ENCODE results near the gene GPN1. TPM values are rescaled to one million over a fixed set of nuclear protein-coding genes. Genes with fewer than 3 reads are reported as not detected.
"Not testable (repeated sequence)": the region's sequence is repeated elsewhere in the genome, so short reads cannot be mapped to it uniquely, and the experiment has no call there.

The GPN1 gene
- total RNA-seq, 2 experiments from 2014 or later, result 24.6 to 28.1 TPM

DNA sequence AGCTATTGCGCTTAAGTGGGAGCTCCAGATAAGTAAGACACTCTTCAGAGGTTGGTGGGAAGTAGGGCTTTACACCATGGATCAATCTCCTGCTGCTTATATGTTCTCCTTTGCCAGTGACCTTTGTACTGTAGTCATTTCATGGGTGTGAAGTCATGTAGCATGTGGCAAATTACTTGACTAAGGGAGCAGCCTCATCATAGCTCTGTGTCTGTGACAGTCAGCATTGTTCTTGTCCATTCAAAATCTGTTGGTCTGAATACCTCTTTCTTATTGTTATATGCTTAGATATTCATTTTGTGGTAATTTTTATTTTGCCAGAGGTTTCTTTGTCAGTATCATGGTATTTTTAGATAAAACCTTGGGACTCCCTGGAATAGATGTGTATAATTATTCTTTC lies 53.0 kb downstream of the GPN1 start:
- TF ChIP-seq, protein P1, sequence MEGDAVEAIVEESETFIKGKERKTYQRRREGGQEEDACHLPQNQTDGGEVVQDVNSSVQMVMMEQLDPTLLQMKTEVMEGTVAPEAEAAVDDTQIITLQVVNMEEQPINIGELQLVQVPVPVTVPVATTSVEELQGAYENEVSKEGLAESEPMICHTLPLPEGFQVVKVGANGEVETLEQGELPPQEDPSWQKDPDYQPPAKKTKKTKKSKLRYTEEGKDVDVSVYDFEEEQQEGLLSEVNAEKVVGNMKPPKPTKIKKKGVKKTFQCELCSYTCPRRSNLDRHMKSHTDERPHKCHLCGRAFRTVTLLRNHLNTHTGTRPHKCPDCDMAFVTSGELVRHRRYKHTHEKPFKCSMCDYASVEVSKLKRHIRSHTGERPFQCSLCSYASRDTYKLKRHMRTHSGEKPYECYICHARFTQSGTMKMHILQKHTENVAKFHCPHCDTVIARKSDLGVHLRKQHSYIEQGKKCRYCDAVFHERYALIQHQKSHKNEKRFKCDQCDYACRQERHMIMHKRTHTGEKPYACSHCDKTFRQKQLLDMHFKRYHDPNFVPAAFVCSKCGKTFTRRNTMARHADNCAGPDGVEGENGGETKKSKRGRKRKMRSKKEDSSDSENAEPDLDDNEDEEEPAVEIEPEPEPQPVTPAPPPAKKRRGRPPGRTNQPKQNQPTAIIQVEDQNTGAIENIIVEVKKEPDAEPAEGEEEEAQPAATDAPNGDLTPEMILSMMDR (IDR thresholded peaks at IDR 0.05), result no peak
- no peak overlapping the region for H3K4me3 ChIP-seq (ENCODE audit: low read length)
- peaks cover 7% of the 10 kb centered on the region for H3K4me1 Mint-ChIP-seq (ENCODE audit: low read depth)
- no peaks in the 10 kb centered on the region for H3K27me3 ChIP-seq (ENCODE audit: control insufficient read depth in 1 of 2, insufficient read depth in 2 of 2, low read length in 2 of 2)
- intact Hi-C loops (cut with DNase I, micrococcal nuclease), result loop anchor here in 1 of 2 experiments (5.0 kb wide), 1 partner anchor 585 kb away; no protein-coding TSS in a partner anchor
- peaks cover 12% of the 10 kb centered on the region for H3K4me1 ChIP-seq (ENCODE audit: insufficient read depth, low read length)
- H3K27ac ChIP-seq (ENCODE audit: low read depth in 1 of 2, low read length in 2 of 2), result no peak overlapping the region
- no peaks in the 10 kb centered on the region for H3K9me3 Mint-ChIP-seq
- H3K4me3 Mint-ChIP-seq, result no peak overlapping the region
- no peak overlapping the region for H3K27ac Mint-ChIP-seq
- ATAC-seq (ENCODE audit: poor library complexity) (no peak), DNase-seq (no peak)
- no peaks in the 10 kb centered on the region for H3K9me3 ChIP-seq (ENCODE audit: control insufficient read depth in 1 of 2, insufficient read depth in 1 of 2, low read length in 2 of 2)
- POLR2A ChIA-PET, result interaction anchor here (1.2 kb wide), 1 partner anchor 10 kb away, joined by 3 read pairs; no protein-coding TSS in a partner anchor
- H3K36me3 Mint-ChIP-seq (ENCODE audit: low read depth), result peaks cover 83% of the 10 kb centered on the region
- H3K27me3 Mint-ChIP-seq, result no peaks in the 10 kb centered on the region
- CTCF ChIA-PET, result interaction anchor here (1.3 to 2.3 kb wide), 4 partner anchors 9 to 720 kb away, joined by 3 to 49 read pairs (median 18); partner anchors contain the start of genes SLC4A1AP and SUPT7L
- H3K36me3 ChIP-seq (ENCODE audit: insufficient read depth, low read length), result peaks cover 66% of the 10 kb centered on the region

DNA sequence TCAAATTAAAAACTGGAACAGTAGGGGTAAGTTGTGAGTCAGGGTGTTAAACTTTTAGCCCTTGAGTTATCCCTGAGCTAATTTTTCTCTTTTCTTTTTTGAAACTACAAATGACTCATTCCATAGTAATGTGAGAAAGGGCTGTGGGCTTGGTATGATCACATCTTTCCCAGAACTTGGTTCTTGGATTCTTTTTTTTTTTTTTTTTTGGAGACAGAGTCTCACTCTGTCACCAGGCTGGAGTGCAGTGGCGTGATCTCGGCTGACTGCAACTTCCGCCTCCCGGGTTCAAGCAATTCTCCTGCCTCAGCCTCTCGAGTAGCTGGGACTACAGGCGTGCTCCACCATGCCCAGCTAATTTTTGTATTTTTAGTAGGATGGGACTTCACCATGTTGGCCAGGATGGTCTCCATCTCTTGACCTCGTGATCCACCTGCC lies 53.5 kb downstream of the GPN1 start:
- POLR2A ChIA-PET, result interaction anchor here (1.2 to 2.3 kb wide), 2 partner anchors 9 to 19 kb away, joined by 3 to 8 read pairs; partner anchors contain the start of genes SLC4A1AP and SUPT7L
- H3K27ac Mint-ChIP-seq; H3K9me3 Mint-ChIP-seq; H3K4me3 Mint-ChIP-seq; H3K9me3 ChIP-seq (ENCODE audit: control insufficient read depth in 1 of 2, insufficient read depth in 1 of 2, low read length in 2 of 2); H3K4me1 Mint-ChIP-seq (ENCODE audit: low read depth); ATAC-seq (ENCODE audit: poor library complexity); H3K4me3 ChIP-seq (ENCODE audit: low read length); H3K27ac ChIP-seq (ENCODE audit: low read depth in 1 of 2, low read length in 2 of 2); H3K27me3 Mint-ChIP-seq; H3K27me3 ChIP-seq (ENCODE audit: control insufficient read depth in 1 of 2, insufficient read depth in 2 of 2, low read length in 2 of 2); DNase-seq: not testable (repeated sequence)
- Histone ChIP-seq H3K36me3 (ENCODE audit: insufficient read depth, low read length) (peaks cover 67% of the 10 kb centered on the region), H3K4me1 (ENCODE audit: insufficient read depth, low read length) (peaks cover 12% of the 10 kb centered on the region)
- CTCF ChIA-PET, result interaction anchor here (1.3 to 2.3 kb wide), 6 partner anchors 9 to 721 kb away, joined by 3 to 49 read pairs (median 17); partner anchors contain the start of genes CCDC121, GPN1, MRPL33 and SLC4A1AP
- H3K36me3 Mint-ChIP-seq (ENCODE audit: low read depth), result peaks cover 80% of the 10 kb centered on the region
- intact Hi-C loops (cut with DNase I, micrococcal nuclease), result loop anchor here in 1 of 2 experiments (5.0 kb wide), 1 partner anchor 585 kb away; no protein-coding TSS in a partner anchor

DNA sequence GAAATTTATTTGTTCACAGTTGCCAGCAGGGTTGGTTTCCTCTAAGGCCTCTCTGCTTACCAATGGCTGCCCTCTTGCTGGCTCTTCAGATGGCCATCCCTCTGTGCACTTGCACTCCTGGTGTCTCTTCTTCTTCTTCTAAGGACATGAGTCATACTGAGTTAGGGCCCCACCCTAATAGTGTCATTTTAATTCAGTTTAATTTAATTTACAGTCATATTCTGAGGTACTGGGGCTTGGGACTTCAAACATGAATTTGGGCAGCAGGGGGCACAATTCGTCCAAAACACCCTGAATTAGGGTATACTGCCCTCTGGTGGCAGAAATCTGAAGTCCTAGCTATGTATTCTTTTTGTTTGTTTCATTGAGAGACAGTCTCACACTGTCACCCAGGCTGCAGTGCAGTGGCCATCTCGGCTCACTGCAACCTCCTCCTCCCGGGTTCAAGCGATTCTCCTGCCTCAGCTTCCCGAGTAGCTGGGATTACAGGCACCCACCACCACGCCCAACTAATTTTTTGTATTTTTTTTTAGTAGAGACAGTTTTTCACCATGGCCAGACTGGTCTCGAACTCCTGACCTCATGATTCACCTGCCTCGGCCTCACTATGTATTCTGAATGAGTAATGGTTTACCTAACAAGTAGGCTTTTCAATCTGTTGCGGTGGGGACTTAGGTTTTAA lies 54.7 kb downstream of the GPN1 start:
- Mint-ChIP-seq H3K36me3 (ENCODE audit: low read depth) (peaks cover 80% of the 10 kb centered on the region), H3K27me3 (no peaks in the 10 kb centered on the region), H3K4me3 (no peak overlapping the region), H3K27ac (peak overlapping the region; percentile 58), H3K9me3 (no peaks in the 10 kb centered on the region), H3K4me1 (ENCODE audit: low read depth) (peaks cover 7% of the 10 kb centered on the region)
- TF ChIP-seq, protein P1 (IDR thresholded peaks at IDR 0.05), result peak; percentile 99
- POLR2A ChIA-PET, result interaction anchor here (1.2 to 2.3 kb wide), 2 partner anchors 8 to 20 kb away, joined by 3 to 8 read pairs; partner anchors contain the start of genes SLC4A1AP and SUPT7L
- CTCF ChIA-PET, result interaction anchor here (0.5 to 2.3 kb wide), 34 partner anchors 10 to 1328 kb away, joined by 3 to 49 read pairs (median 3); partner anchors contain the start of genes CCDC121, GPN1, IFT172 and MPV17
- H3K9me3 ChIP-seq (ENCODE audit: control insufficient read depth in 1 of 2, insufficient read depth in 1 of 2, low read length in 2 of 2), result no peaks in the 10 kb centered on the region
- ATAC-seq (ENCODE audit: poor library complexity) (peak; percentile 91), DNase-seq (peak; percentile 63 to 95 (median 81))
- H3K36me3 ChIP-seq (ENCODE audit: insufficient read depth, low read length), result peaks cover 66% of the 10 kb centered on the region
- H3K27me3 ChIP-seq (ENCODE audit: control insufficient read depth in 1 of 2, insufficient read depth in 2 of 2, low read length in 2 of 2), result no peaks in the 10 kb centered on the region
- intact Hi-C loops (cut with DNase I, micrococcal nuclease), result loop anchor here in 1 of 2 experiments (5.0 kb wide), 1 partner anchor 586 kb away; no protein-coding TSS in a partner anchor
- no peak overlapping the region for H3K4me3 ChIP-seq (ENCODE audit: low read length)
- H3K27ac ChIP-seq (ENCODE audit: low read depth in 1 of 2, low read length in 2 of 2), result no peak overlapping the region
- peaks cover 12% of the 10 kb centered on the region for H3K4me1 ChIP-seq (ENCODE audit: insufficient read depth, low read length)

DNA sequence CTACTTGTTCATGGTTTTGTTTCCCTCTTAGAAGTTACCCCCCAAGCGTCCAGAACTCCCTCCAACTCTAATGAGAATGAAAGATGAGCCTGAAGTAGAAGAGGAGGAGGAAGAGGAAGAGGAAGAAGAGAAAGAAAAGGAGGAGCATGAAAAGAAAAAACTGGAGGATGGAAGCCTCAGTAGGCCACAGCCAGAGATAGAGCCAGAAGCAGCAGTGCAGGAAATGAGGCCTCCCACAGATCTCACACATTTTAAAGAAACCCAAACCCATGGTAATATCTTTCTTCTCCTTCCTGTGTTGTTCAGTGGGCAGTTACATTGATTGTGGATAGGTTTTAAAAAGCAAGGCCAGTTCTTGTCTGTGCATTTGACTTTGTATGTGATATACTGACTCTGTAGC lies 56.2 kb downstream of the GPN1 start:
- H3K9me3 Mint-ChIP-seq; H3K4me1 Mint-ChIP-seq (ENCODE audit: low read depth); H3K27ac ChIP-seq (ENCODE audit: low read depth in 1 of 2, low read length in 2 of 2); ATAC-seq (ENCODE audit: poor library complexity); H3K27ac Mint-ChIP-seq; H3K27me3 Mint-ChIP-seq; intact Hi-C loops (cut with DNase I, micrococcal nuclease); H3K4me3 ChIP-seq (ENCODE audit: low read length); H3K4me3 Mint-ChIP-seq; H3K27me3 ChIP-seq (ENCODE audit: control insufficient read depth in 1 of 2, insufficient read depth in 2 of 2, low read length in 2 of 2); H3K9me3 ChIP-seq (ENCODE audit: control insufficient read depth in 1 of 2, insufficient read depth in 1 of 2, low read length in 2 of 2); POLR2A ChIA-PET: not testable (repeated sequence)
- Histone ChIP-seq H3K4me1 (ENCODE audit: insufficient read depth, low read length) (peaks cover 12% of the 10 kb centered on the region), H3K36me3 (ENCODE audit: insufficient read depth, low read length) (peaks cover 69% of the 10 kb centered on the region)
- peaks cover 82% of the 10 kb centered on the region for H3K36me3 Mint-ChIP-seq (ENCODE audit: low read depth)
- peak in 1 of 14 experiments; percentile 60 for DNase-seq
- CTCF ChIA-PET, result interaction anchor here (0.7 kb wide), 1 partner anchor 909 kb away, joined by 4 read pairs; no protein-coding TSS in a partner anchor
